Fibroblast of the conjunctiva (primary cell): ENCODE measurements around the gene SKOR2.
"Not testable (repeated sequence)": the region's sequence is repeated elsewhere in the genome, so short reads cannot be mapped to it uniquely, and the experiment has no call there.

Source experiments
- DNase-seq: peaks from one replicate; pipeline ENCODE4 v3.0.0-alpha.2; 2010; ENCODE audit warnings: low read depth

SKOR2 gene

DNA sequence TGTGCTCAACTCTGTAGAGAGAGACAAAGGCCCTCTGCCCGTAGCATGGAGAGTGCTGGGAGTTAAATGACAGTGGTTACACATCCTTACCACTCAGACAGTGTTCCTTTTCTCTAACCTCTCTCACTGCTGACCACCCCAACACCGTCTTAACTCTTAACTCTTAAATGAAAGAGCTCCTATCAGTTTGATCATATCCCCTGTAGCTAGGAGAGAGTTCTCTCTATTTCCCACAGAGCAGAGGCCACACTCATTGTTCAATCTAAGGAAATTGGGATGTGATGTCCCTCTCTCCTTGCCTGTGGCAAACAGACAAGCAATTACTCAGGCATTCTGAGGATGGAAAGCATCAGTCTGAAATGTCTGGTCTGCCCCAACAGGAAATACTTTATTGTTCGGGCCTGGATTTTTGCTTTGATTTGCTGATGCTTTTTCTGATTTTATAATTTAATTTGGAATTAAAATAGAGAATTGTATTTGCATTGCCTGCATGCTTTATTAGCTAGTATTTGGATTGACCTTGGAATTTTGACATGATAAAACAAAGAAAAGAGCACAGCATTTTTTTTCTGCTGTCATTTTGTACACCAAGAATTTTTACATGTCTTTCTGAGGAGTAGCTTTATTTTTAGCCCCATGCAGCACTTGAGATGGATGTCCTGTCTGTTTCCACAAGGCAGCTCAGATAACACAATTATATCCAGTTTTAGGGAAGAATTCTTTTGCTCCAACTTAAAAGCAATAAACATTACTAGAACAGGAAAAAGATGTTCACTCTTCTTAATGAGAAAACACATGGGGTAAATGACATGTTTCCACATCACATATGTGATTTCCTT, 47.6 kb downstream of the SKOR2 start:
- no peak for DNase-seq

DNA sequence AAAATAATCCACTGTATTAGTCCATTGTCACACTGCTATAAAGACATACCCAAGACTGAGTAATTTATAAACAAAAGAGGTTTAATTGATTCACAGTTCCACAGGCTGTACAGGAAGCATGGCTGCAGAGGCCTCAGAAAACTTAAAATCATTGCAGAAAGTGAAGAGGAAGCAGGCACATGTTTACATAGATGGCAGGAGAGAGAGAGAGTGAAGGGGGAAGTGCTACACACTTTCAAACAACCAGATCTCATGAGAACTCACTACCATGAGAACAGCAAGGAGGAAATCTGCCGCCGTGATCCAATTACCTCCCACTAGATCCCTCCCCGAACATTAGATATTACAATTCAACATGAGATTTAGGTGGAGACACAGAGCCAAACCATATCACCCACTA, 55.5 kb downstream of the SKOR2 start:
- DNase-seq = not testable (repeated sequence)

DNA sequence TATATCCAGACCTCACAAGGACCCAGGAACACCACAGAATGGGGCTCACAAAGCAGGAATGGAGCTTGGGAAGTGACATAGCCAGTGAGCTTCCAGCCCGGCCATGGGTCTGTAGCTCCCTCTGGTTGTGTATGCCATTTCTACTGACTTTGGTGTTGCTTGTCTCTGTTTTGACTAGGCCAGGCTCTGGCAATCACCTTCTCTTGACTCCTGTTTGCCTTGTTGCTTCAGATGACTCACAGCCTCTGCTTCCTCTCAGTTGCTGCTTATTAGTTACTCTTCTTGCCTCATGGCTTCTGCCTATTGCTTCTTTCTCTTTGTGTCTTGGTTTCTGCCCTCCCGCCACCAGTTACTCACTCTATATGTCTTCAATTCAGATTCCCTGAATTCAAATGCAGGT, 59.5 kb downstream of the SKOR2 start:
- DNase-seq = no peak

DNA sequence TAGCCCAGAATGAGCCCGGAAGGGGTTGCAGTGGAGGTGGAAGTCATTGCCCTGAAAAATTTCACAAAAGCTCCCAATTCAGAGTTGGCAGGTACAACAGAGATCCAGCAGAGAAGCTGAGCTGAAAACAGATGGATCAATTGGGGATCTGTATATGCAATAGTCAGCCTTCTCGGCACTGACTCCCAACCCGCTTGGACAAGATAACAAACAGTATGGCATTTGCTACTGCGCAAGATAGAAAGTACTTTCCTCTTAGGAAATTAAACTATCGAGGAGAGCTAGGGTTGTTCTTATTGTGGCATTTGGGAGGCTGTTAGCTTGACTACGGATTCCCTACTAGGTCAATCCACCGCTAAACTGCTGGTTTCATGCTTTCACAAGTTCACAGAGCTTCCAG, 63.7 kb downstream of the SKOR2 start:
- no peak for DNase-seq

DNA sequence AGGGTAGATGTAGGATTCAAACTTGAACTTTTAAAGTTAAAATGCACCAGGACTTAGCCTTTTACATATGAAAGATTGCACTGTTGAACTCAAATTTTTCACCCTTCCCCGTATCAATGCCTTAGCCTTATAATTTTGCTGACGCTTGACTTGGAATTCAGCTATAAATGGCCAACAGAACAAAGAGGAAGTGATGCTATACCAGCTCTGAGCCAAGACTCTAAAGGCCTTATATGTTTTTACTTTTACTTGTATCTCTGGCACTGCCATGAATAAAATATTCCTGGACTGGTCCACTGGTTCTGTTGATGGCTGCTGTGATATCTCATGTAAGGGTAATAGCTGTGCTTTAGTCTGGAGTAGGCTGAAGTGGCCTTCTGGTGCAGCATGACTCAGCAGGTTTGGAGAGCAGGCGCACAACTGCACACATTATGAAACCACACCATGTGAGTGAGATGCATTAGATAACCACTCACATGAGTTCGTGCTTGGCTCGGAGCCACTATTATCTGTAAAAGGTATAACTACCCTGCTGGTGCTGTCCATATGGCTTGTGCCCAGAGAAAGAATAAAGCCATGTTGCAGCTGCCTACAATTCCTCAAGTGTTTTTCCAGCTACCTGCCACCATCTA, 66.9 kb downstream of the SKOR2 start:
- no peak for DNase-seq

DNA sequence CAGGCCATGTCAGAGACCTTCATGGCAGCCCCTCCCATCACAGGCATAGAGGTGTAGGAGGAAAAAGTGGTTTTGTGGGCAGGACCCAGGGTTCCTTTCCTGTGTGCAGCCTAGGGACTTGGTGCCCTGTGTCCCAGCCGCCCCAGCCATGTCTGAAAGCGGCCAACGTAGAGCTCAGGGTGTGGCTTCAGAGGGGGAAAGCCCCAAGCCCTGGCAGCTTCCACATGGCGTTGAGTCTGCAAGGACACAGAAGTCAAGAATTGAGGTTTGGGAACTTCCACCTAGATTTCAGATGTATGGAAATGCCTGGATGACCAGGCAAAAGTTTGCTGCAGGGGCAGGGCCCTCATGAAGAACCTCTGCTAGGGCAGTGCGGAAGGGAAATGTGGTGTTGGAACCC, 69.3 kb downstream of the SKOR2 start:
- DNase-seq = not testable (repeated sequence)

DNA sequence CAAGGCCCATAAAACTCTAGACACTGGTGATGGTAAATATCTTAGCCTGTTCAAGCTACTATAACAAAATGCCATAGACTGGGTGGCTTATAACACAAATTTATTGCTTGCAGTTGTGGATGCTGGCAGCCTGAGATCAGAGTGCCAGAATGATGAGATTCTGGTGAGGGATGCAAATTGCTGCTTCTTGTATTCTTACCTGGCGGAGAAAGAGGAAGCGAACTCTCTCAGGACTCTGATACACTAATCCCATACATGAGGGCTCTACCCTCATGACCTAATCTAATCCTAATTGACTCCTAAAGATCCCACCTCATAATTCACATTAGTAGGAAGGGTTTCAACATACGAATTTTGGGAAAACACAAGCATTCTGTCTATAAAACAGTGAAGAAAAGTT, 70.7 kb downstream of the SKOR2 start:
- no peak for DNase-seq

DNA sequence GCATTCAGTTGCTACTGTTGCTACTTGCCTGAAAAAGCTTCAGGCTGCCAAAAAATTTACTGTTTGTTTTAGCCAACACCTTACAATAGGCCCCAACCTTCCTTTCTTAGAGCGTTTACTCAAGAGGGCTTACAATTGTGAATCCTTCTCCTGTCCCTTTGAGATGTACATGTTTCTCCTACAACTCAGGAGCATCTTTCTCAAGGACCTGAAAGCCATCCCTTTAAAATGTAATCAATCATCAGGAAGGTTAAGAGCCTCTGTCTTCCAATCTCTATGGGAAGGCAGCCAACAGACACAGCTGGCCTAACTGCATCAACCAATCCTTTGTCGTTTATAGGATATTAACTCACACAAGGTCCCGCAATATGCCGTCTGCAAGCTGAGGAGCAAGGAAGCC, 71.9 kb downstream of the SKOR2 start:
- DNase-seq = no peak

DNA sequence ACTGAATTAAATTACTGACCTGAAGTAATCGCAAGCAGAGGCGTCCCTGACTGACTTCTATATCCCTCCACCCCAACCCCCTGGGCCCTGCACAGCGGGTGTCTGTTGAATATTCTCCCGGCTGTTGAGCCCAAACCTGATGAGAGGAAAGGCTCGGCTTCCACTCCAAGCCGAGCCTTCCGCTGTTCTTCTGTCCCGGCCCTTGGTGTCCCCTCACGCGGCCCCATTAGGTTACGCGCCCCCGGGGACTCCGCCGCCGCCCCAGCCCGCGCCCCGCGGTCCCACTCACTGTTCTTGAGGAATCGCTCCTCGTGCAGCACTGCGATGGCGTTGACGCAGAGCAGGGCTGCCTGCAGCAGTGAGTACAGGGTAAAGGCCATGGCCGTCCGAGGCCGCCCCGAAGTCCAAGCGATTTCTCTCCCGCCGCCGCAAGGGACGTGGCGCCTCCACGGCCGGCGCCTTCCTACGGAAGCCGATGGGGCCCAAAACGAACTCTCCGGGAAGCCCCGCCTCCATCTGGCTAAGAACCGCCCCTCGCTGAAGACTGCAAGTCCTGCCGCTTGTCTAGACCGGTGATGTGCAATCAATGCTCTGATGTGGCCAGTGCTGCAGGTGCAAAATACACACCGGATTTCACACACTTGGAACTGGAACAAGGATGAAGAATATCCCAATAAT, 75.4 kb downstream of the SKOR2 start, which contains the start of gene IER3IP1:
TSS of gene IER3IP1 (minus strand) at position 467 of the 678 bp plus-strand sequence. CDS start at position 380, 87 bp downstream.
- DNase-seq = peak; percentile 76

DNA sequence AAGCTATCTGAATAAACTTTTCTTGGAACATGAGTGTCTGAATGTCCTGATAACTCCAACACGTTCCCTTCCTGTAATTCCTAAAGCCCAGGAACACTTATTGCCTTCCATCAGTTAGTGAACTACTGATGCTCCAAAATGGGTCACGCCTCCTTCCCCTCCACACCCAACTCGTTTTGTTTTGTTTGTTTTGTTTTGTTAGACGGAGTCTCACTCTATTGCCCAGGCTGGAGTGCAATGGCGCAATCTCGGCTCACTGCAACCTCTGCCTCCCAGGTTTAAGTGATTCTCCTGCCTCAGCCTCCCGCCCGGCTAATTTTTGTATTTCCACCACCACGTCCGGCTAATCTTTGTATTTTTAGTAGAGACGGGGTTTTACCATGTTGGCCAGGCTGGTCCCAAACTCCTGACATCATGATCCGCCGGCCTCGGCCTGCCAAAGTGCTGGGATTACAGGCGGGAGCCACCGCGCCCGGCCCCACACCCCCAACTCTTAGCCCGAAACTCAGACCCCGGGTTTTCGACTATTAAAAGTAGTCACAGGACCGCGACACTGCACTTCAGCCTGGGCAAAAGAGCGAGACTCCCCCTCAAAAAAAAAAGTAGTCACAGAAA, 76.1 kb downstream of the SKOR2 start:
- DNase-seq = no peak

DNA sequence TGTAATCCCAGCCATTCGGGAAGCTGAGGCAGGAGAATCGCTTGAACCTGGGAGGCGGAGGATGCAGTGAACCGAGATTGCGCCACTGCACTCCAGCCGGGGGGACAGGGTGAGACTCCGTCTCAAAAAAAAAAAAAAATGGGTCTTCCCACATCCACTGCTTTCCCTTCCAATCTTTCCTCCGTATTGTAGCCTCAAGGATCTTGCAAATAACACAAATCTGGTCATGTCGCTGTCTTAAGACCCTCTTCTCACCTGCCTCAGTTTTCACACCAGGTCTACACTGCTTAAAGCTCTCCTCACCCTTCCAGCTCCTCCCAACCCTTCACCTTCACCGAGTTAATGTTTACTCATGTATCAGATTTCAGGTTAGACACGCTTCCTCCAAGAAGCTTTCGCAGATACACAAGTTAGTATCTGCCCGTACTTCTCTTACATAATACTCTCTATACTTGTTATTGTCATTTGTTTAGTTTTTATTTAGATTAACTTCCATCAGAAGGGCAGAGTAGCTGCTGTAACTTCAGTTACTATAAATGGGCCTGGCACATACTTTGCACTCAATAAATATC, 76.8 kb downstream of the SKOR2 start:
- DNase-seq = no peak

DNA sequence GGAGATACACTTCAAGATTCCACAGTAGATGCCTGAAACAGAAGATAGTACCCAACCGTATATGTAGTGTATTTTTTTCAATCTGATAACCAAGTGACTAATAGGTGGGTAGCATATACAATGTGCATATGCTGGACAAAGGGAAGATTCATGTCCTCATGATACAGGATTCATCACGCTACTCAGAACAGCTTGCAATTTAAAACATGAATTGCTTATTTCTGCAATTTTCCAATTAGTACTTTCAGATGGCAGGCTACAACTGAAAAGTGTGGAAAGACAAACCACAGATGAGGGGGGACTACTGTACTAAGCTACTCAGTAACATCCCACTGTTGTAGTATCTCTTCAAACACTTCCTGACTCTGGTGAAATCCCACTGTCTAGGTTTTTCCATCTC, 79.0 kb downstream of the SKOR2 start:
- no peak for DNase-seq

DNA sequence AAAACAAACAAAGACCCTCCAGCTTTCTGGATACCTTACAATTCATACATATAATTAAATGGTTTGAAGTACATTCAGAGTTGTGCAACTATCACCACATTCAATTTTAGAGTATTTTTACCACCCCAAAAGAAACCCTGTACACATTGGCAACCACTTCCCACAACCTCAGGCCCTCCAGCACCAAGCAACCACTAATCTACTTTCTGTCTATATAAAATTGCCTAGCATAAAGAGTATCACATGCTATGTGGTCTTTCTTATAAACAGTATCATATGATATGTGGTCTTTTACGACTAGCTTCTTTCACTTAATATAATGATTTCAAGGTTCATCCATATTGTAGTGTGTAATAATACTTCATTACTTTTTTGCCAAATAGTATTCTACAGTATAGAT, 82.5 kb downstream of the SKOR2 start:
- DNase-seq = no peak

DNA sequence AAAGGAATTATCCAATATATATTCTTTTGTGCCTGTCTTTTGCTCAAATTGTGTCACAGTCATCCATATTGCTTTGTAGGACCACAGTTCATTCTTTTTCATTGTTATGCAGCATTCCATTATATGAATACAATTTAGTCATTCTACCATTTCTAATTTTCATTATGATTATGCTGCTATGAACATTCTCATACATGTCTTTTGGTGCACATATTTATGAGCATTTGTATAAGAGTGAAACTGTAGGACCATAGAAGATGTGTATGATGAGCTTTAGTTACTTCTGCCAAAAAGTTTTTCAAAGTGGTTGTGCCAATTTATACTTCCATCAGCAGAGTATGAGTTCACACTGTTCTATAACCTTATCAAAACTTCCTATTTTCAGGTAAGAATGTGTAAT, 83.0 kb downstream of the SKOR2 start:
- no peak for DNase-seq

DNA sequence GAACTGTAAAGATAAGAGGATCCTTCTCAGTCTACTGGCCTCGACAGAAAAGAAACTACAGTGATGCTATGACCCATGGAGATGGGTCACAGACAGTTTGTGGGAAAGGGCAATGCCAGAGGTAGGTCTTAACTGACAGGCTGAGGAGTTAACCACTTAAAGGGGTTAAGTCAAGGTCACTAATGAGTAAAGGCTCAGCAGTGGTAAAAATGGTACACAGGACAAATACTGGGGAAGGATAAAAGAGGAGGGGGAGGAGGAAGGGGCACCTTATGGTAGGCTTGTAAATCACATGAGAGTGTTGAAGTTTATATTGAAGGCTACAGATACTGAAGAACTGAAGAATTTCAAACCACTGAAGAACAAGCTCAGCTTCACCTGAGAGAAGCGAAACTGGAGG, 85.2 kb downstream of the SKOR2 start:
- no peak for DNase-seq

DNA sequence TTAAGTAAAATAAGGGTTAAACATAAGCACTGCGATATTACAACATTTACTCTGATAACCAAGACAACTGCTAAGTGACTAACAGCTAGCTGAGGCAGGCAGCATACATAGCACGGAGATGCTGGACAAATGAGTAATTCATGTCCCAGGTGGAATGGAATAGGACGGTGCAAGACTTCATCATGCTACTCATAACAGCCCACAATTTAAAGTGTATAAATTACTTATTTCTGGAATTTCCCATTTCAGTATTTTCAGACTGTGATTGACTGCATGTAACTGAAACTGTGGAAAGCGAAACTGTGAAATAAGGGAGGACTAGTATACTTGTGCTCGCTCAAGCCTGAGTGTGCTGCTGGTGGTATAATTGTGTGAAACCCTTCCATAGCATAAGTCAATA, 88.2 kb downstream of the SKOR2 start:
- peak; percentile 55 for DNase-seq

DNA sequence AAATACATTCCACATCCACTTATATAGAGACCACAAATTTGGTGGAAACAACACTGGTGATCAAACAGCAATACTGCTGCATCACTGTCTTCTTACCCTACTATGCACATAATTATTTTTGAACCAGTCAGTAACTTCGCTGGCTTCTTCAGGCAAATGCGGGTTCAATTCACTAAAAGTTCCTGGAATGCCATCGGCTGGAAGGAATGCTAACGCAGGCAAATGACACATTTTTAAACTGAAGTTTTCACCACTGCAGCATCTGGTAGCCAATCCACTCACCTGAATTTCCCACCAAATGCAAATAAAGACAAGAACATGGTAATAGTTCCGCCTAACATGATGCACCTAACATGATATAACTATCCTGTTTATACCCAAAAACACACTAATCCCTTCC, 91.2 kb downstream of the SKOR2 start:
- DNase-seq = no peak

DNA sequence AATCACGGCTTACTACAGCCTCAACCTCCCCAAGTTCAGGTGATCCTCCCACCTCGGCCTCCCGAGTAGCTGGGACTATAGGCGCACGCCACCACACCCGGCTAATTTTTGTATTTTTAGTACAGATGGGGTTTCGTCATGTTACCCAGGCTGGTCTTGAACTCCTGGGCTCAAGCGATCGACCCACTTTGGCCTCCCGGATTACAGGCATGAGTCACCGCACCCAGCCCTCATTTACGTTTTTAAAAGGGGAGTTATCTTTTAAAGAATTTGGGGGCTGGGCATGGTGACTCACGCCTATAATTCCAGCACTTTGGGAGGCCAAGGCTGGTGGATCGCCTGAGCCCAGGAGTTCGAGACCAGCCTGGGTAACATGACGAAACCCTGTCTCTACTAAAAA, 93.1 kb downstream of the SKOR2 start:
- not testable (repeated sequence) for DNase-seq
